MM.1S (cell line): ENCODE results near the gene RGS7.
"Not testable (repeated sequence)": the region's sequence is repeated elsewhere in the genome, so short reads cannot be mapped to it uniquely, and the experiment has no call there.

Experiments
- DNase-seq: peaks from one replicate; pipeline ENCODE4 v3.0.0-alpha.2; 2015
- H2AFZ ChIP-seq: fragments of 300-600 bp; sonication (generic); 2 replicates; pipeline ENCODE4 v1.6.0; 2016; ENCODE audit warnings: antibody characterized with exemption, low read length
- H3F3A ChIP-seq: fragments of 300-600 bp; sonication (generic); 2 replicates; pipeline ENCODE4 v1.6.1; 2016; ENCODE audit warnings: mild to moderate bottlenecking, antibody characterized with exemption, low read length, moderate library complexity, mixed read lengths; ENCODE audit not compliant: insufficient read depth
- H3K27ac ChIP-seq: fragments of 300-600 bp; sonication (generic); 2 replicates; pipeline ENCODE4 v1.5.1; 2016; ENCODE audit warnings: mild to moderate bottlenecking, low read length
- H3K27me3 ChIP-seq: fragments of 300-600 bp; sonication (generic); replicated peaks from 2 replicates; pipeline ENCODE4 v1.6.0; 2016; ENCODE audit warnings: low read length; ENCODE audit not compliant: insufficient read depth
- H3K36me3 ChIP-seq: fragments of 300-600 bp; sonication (generic); replicated peaks from 2 replicates; pipeline ENCODE4 v1.6.1; 2016; ENCODE audit warnings: mild to moderate bottlenecking, low read length, mixed read lengths; ENCODE audit not compliant: insufficient read depth
- H3K4me1 ChIP-seq: fragments of 300-600 bp; sonication (generic); 2 replicates; pipeline ENCODE4 v1.6.1; 2016; ENCODE audit warnings: low read length, mixed read lengths
- H3K4me2 ChIP-seq: fragments of 300-600 bp; sonication (generic); 2 replicates; pipeline ENCODE4 v1.6.0; 2016; ENCODE audit warnings: low read depth, low read length
- H3K4me3 ChIP-seq: fragments of 300-600 bp; sonication (generic); 2 replicates; pipeline ENCODE4 v1.5.1; 2016; ENCODE audit warnings: low read length, mixed read lengths
- H3K79me2 ChIP-seq: fragments of 300-600 bp; sonication (generic); 2 replicates; pipeline ENCODE4 v1.6.1; 2016; ENCODE audit warnings: mixed run types, low read length, mixed read lengths
- H3K9ac ChIP-seq: fragments of 300-600 bp; sonication (generic); 2 replicates; pipeline ENCODE4 v1.6.1; 2016; ENCODE audit warnings: low read length, mixed read lengths
- H3K9me2 ChIP-seq: fragments of 300-600 bp; sonication (generic); replicated peaks from 2 replicates; pipeline ENCODE4 v1.6.1; 2016; ENCODE audit warnings: mild to moderate bottlenecking, low read length, mixed read lengths; ENCODE audit not compliant: insufficient read depth
- H3K9me3 ChIP-seq: fragments of 300-600 bp; sonication (generic); replicated peaks from 2 replicates; pipeline ENCODE4 v1.6.1; 2016; ENCODE audit warnings: mild to moderate bottlenecking, low read length, mixed read lengths; ENCODE audit not compliant: insufficient read depth
- H4K20me1 ChIP-seq: fragments of 300-600 bp; sonication (generic); 2 replicates; pipeline ENCODE4 v1.6.1; 2016; ENCODE audit warnings: mild to moderate bottlenecking, low read length, moderate library complexity, mixed read lengths; ENCODE audit not compliant: insufficient read depth
- CTCF ChIP-seq: fragments of 300-600 bp; sonication (generic); IDR thresholded peaks from 2 replicates; pipeline ENCODE4 v1.5.1; 2016; ENCODE audit warnings: antibody characterized with exemption, low read length, mixed read lengths
- EZH2 ChIP-seq: fragments of 300-600 bp; sonication (generic); optimal IDR thresholded peaks from 2 replicates; pipeline ENCODE3; 2017; ENCODE audit warnings: low read depth, mild to moderate bottlenecking, antibody characterized with exemption, low read length, mixed read lengths
- EZH2phosphoT487 ChIP-seq: fragments of 300-600 bp; sonication (generic); IDR thresholded peaks from 2 replicates; pipeline ENCODE4 v1.6.1; 2018; ENCODE audit warnings: antibody characterized with exemption, low read length

The RGS7 gene

GRCh38 chr1:240905225-240905765, 451.7 kb downstream of the RGS7 start:
- no peaks in the 10 kb centered on the region for H4K20me1 ChIP-seq
- TF ChIP-seq EZH2phosphoT487 = no peak
- TF ChIP-seq EZH2 = no peak
- no peak for TF ChIP-seq CTCF
- H3K4me3 ChIP-seq = no peak overlapping the region
- H3K27me3 ChIP-seq = no peaks in the 10 kb centered on the region
- H3K9ac ChIP-seq = no peak overlapping the region
- peaks cover 19% of the 10 kb centered on the region for H3K4me1 ChIP-seq
- no peaks in the 10 kb centered on the region for H3K79me2 ChIP-seq
- DNase-seq = no peak
- no peak overlapping the region for H3K27ac ChIP-seq
- H3K9me2 ChIP-seq = no peaks in the 10 kb centered on the region
- H3F3A ChIP-seq = peaks cover 13% of the 10 kb centered on the region
- no peak overlapping the region for H2AFZ ChIP-seq
- H3K36me3 ChIP-seq = no peaks in the 10 kb centered on the region
- no peaks in the 10 kb centered on the region for H3K9me3 ChIP-seq
- H3K4me2 ChIP-seq = no peak overlapping the region

- H3K4me2 ChIP-seq, H3K9me3 ChIP-seq, H4K20me1 ChIP-seq, DNase-seq, H3K4me1 ChIP-seq, H3K4me3 ChIP-seq, H2AFZ ChIP-seq, H3K36me3 ChIP-seq, H3F3A ChIP-seq, H3K27me3 ChIP-seq, H3K79me2 ChIP-seq, H3K9ac ChIP-seq, H3K27ac ChIP-seq, H3K9me2 ChIP-seq: not testable (repeated sequence)
These were observed 461.6 kb downstream of the RGS7 start for GRCh38 chr1:240895424-240895823.

- no peaks in the 10 kb centered on the region for H3K79me2 ChIP-seq
- no peak for DNase-seq
- no peak overlapping the region for H2AFZ ChIP-seq
- no peaks in the 10 kb centered on the region for H3K36me3 ChIP-seq
- no peak overlapping the region for H3K4me3 ChIP-seq
- H3K9me3 ChIP-seq = no peaks in the 10 kb centered on the region
- no peaks in the 10 kb centered on the region for H3F3A ChIP-seq
- H3K9ac ChIP-seq = no peak overlapping the region
- H3K27me3 ChIP-seq = no peaks in the 10 kb centered on the region
- H4K20me1 ChIP-seq = no peaks in the 10 kb centered on the region
- H3K27ac ChIP-seq = no peak overlapping the region
- no peaks in the 10 kb centered on the region for H3K9me2 ChIP-seq
- TF ChIP-seq EZH2 (no peak), EZH2phosphoT487 (no peak)
- H3K4me1 ChIP-seq = no peaks in the 10 kb centered on the region
- H3K4me2 ChIP-seq = no peak overlapping the region
These were observed 468.3 kb downstream of the RGS7 start for GRCh38 chr1:240888787-240889048.

- no peak overlapping the region for H3K4me3 ChIP-seq
- no peaks in the 10 kb centered on the region for H3K9me3 ChIP-seq
- no peaks in the 10 kb centered on the region for H3F3A ChIP-seq
- H3K36me3 ChIP-seq = no peaks in the 10 kb centered on the region
- DNase-seq = peak; percentile 69
- H3K9me2 ChIP-seq = no peaks in the 10 kb centered on the region
- peak; percentile 99 for TF ChIP-seq CTCF
- TF ChIP-seq EZH2phosphoT487 = no peak
- H4K20me1 ChIP-seq = no peaks in the 10 kb centered on the region
- H3K4me1 ChIP-seq = no peaks in the 10 kb centered on the region
- H3K27ac ChIP-seq = no peak overlapping the region
- H3K4me2 ChIP-seq = no peak overlapping the region
- no peaks in the 10 kb centered on the region for H3K79me2 ChIP-seq
- no peaks in the 10 kb centered on the region for H3K27me3 ChIP-seq
- 0 out of 2 replicates have a peak overlapping the region, but pooled peaks have one; percentile 8 for H2AFZ ChIP-seq
- no peak overlapping the region for H3K9ac ChIP-seq
These were observed 468.8 kb downstream of the RGS7 start for GRCh38 chr1:240888039-240888786.
